GM18951 (cell line): ENCODE data around the gene ARHGAP6.
"Not testable (repeated sequence)": the region's sequence is repeated elsewhere in the genome, so short reads cannot be mapped to it uniquely, and the experiment has no call there.

Experiments
- POLR2A ChIP-seq: IDR thresholded peaks from 4 replicates; pipeline ENCODE4 v1.6.1; 2011; ENCODE audit warnings: mild to moderate bottlenecking; ENCODE audit not compliant: insufficient read length, insufficient read depth; ENCODE audit errors: extremely low read depth
- in situ Hi-C: fragments of 300-500 bp; cut with MboI; formaldehyde crosslinking; loops from one replicate; pipeline ENCODE4 v1.12.0; 2022; ENCODE audit warnings: low sequenced_read_pairs, mixed read lengths, inconsistent platforms; ENCODE audit not compliant: unreplicated experiment

Gene ARHGAP6

GRCh38 chrX:11254417-11255109 lies 411.2 kb downstream of the ARHGAP6 start:
- TF ChIP-seq POLR2A, result no peak
- in situ Hi-C loops, result no loop called here

GRCh38 chrX:11244636-11245035 lies 421.1 kb downstream of the ARHGAP6 start:
- in situ Hi-C loops, result no loop called here
- no peak for TF ChIP-seq POLR2A

- TF ChIP-seq POLR2A, result no peak
- in situ Hi-C loops, result no loop called here
These were observed 423.0 kb downstream of the ARHGAP6 start for GRCh38 chrX:11242704-11243103.

GRCh38 chrX:11241720-11242119 lies 424.0 kb downstream of the ARHGAP6 start:
- in situ Hi-C loops, result no loop called here
- no peak for TF ChIP-seq POLR2A

GRCh38 chrX:11239230-11239629 lies 426.5 kb downstream of the ARHGAP6 start:
- TF ChIP-seq POLR2A, result no peak
- in situ Hi-C loops, result no loop called here

GRCh38 chrX:11235377-11235776 lies 430.3 kb downstream of the ARHGAP6 start:
- in situ Hi-C loops, result not testable (repeated sequence)

- TF ChIP-seq POLR2A, result no peak
- in situ Hi-C loops, result no loop called here
These were observed 450.4 kb downstream of the ARHGAP6 start for GRCh38 chrX:11215191-11215921.

- in situ Hi-C loops, result no loop called here
These were observed 451.2 kb downstream of the ARHGAP6 start for GRCh38 chrX:11214346-11215190.

GRCh38 chrX:11212741-11213140 lies 453.0 kb downstream of the ARHGAP6 start:
- no peak for TF ChIP-seq POLR2A
- in situ Hi-C loops, result no loop called here

More at GRCh38 chrX:11214346-11215190, 451.2 kb downstream of the ARHGAP6 start:
- no peak for TF ChIP-seq POLR2A

- TF ChIP-seq POLR2A, result no peak
- in situ Hi-C loops, result no loop called here
These were observed 455.3 kb downstream of the ARHGAP6 start for GRCh38 chrX:11210415-11210801.

GRCh38 chrX:11209798-11210414 lies 455.8 kb downstream of the ARHGAP6 start:
- TF ChIP-seq POLR2A, result no peak
- in situ Hi-C loops, result no loop called here

GRCh38 chrX:11206716-11207115 lies 459.0 kb downstream of the ARHGAP6 start:
- in situ Hi-C loops, result no loop called here
- TF ChIP-seq POLR2A, result no peak

GRCh38 chrX:11205796-11206195 lies 459.9 kb downstream of the ARHGAP6 start:
- TF ChIP-seq POLR2A, result no peak
- in situ Hi-C loops, result no loop called here
